HepG2 (cell line): Measurements from ENCODE around the gene GLIS2. TPM values are rescaled to one million over a fixed set of nuclear protein-coding genes. Genes with fewer than 3 reads are reported as not detected.

Experiments
- ARID2 ChIP-seq: sonication (generic); formaldehyde crosslinking; IDR thresholded peaks from 2 replicates; pipeline ENCODE4 v1.8.1; 2022; ENCODE audit warnings: mild to moderate bottlenecking, missing genetic modification reagents, borderline replicate concordance
- ARID4A ChIP-seq: sonication (generic); formaldehyde crosslinking; IDR thresholded peaks from 2 replicates; pipeline ENCODE4 v1.5.0; 2020; ENCODE audit warnings: mild to moderate bottlenecking, missing genetic modification reagents, borderline replicate concordance
- CBX5 ChIP-seq: sonication (generic); formaldehyde crosslinking; IDR thresholded peaks from 2 replicates; pipeline ENCODE4 v1.4.0; 2020; ENCODE audit warnings: missing genetic modification reagents, borderline replicate concordance
- FOXK2 ChIP-seq: fragments of 450-650 bp; IDR thresholded peaks from 2 replicates; pipeline ENCODE4 v1.6.1; 2016
- FOXO4 ChIP-seq: sonication (generic); formaldehyde crosslinking; conservative IDR thresholded peaks from 2 replicates; pipeline ENCODE4 v1.8.1; 2023; ENCODE audit warnings: missing genetic modification reagents
- HINFP ChIP-seq: sonication (generic); formaldehyde crosslinking; IDR thresholded peaks from 2 replicates; pipeline ENCODE4 v1.4.0; 2020; ENCODE audit warnings: low read depth, mild to moderate bottlenecking, missing genetic modification reagents
- RFX1 ChIP-seq: fragments of 450-650 bp; IDR thresholded peaks from 2 replicates; pipeline ENCODE4 v1.6.1; 2017
- RNF2 ChIP-seq: fragments of 450-650 bp; conservative IDR thresholded peaks from 2 replicates; pipeline ENCODE4 v1.6.1; 2016; ENCODE audit warnings: low read depth
- SNRNP70 ChIP-seq: fragments of 200-400 bp; formaldehyde crosslinking; IDR thresholded peaks from 2 replicates; pipeline ENCODE4 v1.6.1; 2017; ENCODE audit warnings: mild to moderate bottlenecking, low read depth, low read length, moderate library complexity
- TCF7 ChIP-seq: sonication (generic); IDR thresholded peaks from 2 replicates; pipeline ENCODE4 v1.6.1; 2016; ENCODE audit warnings: antibody characterized with exemption, low read depth
- ZBTB34 ChIP-seq: sonication (generic); formaldehyde crosslinking; IDR thresholded peaks from 2 replicates; pipeline ENCODE4 v1.8.0; 2022; ENCODE audit warnings: mild to moderate bottlenecking, missing genetic modification reagents
- ZBTB7B ChIP-seq: sonication (generic); formaldehyde crosslinking; IDR thresholded peaks from 2 replicates; pipeline ENCODE4 v1.4.0; 2020; ENCODE audit warnings: missing genetic modification reagents
- ZKSCAN8 ChIP-seq: IDR thresholded peaks from 2 replicates; pipeline ENCODE4 v1.6.1; 2016; ENCODE audit warnings: borderline replicate concordance, missing genetic modification reagents, missing compliant biosample characterization
- ZNF12 ChIP-seq: sonication (generic); formaldehyde crosslinking; IDR thresholded peaks from 2 replicates; pipeline ENCODE4 v1.5.0; 2020; ENCODE audit warnings: missing genetic modification reagents
- ZNF124 ChIP-seq: sonication (generic); formaldehyde crosslinking; IDR thresholded peaks from 2 replicates; pipeline ENCODE4 v1.4.0; 2020; ENCODE audit warnings: missing genetic modification reagents
- ZNF256 ChIP-seq: sonication (generic); formaldehyde crosslinking; conservative IDR thresholded peaks from 2 replicates; pipeline ENCODE4 v1.4.0; 2020; ENCODE audit warnings: missing genetic modification reagents
- ZNF329 ChIP-seq: sonication (generic); formaldehyde crosslinking; IDR thresholded peaks from 2 replicates; pipeline ENCODE4 v1.9.0; 2021; ENCODE audit warnings: low read depth, mild to moderate bottlenecking, missing genetic modification reagents
- ZNF652 ChIP-seq: IDR thresholded peaks from 2 replicates; pipeline ENCODE4 v1.6.1; 2016; ENCODE audit warnings: low read depth, borderline replicate concordance
- polyA plus RNA-seq, 8 experiments: library from polyadenylated mRNA; depleted of rRNA in 3 of 8; stranded (reverse) in 7 of 8; unstranded in 1 of 8; fragments of >200 nt; fragmentation: Illumina TruSeq in 4 of 8; extraction: Trizol in 4 of 8; gene quantifications; 2 replicates each; pipeline versions ENCODE4 v1.2.1 to v1.2.3, GENCODE V29; 2011 to 2016; ENCODE audit warnings: low read depth in 4 of 8, missing spikeins in 1 of 8, mixed read lengths in 1 of 8; ENCODE audit not compliant: insufficient read depth in 1 of 8
- total RNA-seq, 5 experiments: library from RNA; depleted of rRNA; stranded (reverse); fragments of >200 nt; fragmentation: Illumina TruSeq; extraction: Trizol; gene quantifications; 2 replicates each; pipeline ENCODE4 v1.2.3, GENCODE V29; 2016; ENCODE audit warnings: low read depth in 1 of 5

GLIS2 gene
- total and polyA plus RNA-seq, 2 of the 13 experiments (the other 11 are each of a cell fraction or from before 2014, with no cell fraction given) = 0.28 to 0.29 TPM

- TF ChIP-seq ARID4A (CRISPR knock-in tag) = peak; percentile 53; the same call in 1 of the 2 replicates
- no peak for TF ChIP-seq FOXO4
- TF ChIP-seq TCF7 = peak; percentile 37; the same call in 1 of the 2 replicates
- no peak for TF ChIP-seq HINFP (CRISPR knock-in tag)
- TF ChIP-seq ZKSCAN8 = peak; percentile 72; the same call in 1 of the 2 replicates
- TF ChIP-seq CBX5 (CRISPR knock-in tag) = no peak
- TF ChIP-seq FOXK2 = no peak
- TF ChIP-seq ZNF256 (CRISPR knock-in tag) = no peak
- no peak for TF ChIP-seq ZNF329
- no peak for TF ChIP-seq RNF2
- no peak for TF ChIP-seq ZNF124 (CRISPR knock-in tag)
- TF ChIP-seq RFX1 = peak; percentile 64
- TF ChIP-seq ZNF12 (CRISPR knock-in tag) = no peak
- TF ChIP-seq ARID2 = no peak
- no peak for TF ChIP-seq ZNF652 (CRISPR knock-in tag)
- TF ChIP-seq ZBTB7B (CRISPR knock-in tag) = no peak
- TF ChIP-seq SNRNP70 = no peak
- no peak for TF ChIP-seq ZBTB34
These were observed 25.5 kb upstream of the GLIS2 start (continued) for GRCh38 chr16:4290236-4290830.
